Measurements from ENCODE around the gene RELT.
"Not testable (repeated sequence)": the region's sequence is repeated elsewhere in the genome, so short reads cannot be mapped to it uniquely, and the experiment has no call there.

The RELT gene

GRCh38 chr11:73404506-73405145, 28.4 kb downstream of the RELT start:
- no peak for DNase-seq

DNA sequence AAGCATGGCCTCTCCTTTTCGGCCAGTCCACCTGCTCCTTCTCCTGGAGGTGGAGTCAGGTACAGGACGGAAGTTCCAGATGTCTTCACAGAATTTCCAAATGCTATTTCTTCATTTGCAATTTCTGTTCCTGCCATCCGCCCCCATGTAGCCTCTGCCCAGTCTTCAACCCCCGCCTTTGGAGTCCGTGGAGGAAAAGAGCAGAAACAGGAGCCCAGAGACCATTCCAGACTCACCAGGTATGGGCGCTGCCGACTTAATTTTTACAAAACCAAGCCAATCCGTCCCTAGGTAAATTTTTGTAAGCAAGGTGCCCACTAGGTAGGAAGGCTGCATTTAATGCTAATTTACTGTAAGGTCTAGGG, 28.9 kb downstream of the RELT start:
- DNase-seq: no peak

- DNase-seq: no peak
Measured at GRCh38 chr11:73406131-73406530, 29.9 kb downstream of the RELT start.

DNA sequence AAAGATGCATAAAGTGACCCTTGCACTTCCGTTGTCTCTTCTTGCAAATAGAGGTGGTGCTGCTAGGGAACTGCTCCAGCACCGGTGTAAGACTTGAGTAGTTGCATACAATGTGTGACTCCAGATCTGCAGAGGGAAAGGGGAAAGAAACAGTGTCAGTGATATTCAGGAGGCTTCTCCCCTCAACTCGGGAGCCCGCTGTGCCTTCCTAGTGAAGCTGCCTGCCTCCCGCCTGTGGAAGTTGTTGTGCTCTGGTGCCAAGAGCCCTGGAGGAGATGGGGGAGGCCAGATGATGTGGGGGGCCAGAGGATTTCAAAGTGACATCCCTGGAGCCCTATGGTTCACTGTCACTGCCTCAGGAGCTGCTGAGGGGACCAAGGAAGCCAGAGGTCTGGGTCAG, 30.4 kb downstream of the RELT start:
- DNase-seq: no peak

- DNase-seq: no peak
Measured at GRCh38 chr11:73409431-73409830, 33.2 kb downstream of the RELT start.

GRCh38 chr11:73410627-73411026, 34.4 kb downstream of the RELT start:
- DNase-seq: no peak

GRCh38 chr11:73411031-73411430, 34.8 kb downstream of the RELT start:
- no peak for DNase-seq

- no peak for DNase-seq
Measured at GRCh38 chr11:73412308-73412707, 36.1 kb downstream of the RELT start.

GRCh38 chr11:73413256-73413655, 37.1 kb downstream of the RELT start:
- no peak for DNase-seq

DNA sequence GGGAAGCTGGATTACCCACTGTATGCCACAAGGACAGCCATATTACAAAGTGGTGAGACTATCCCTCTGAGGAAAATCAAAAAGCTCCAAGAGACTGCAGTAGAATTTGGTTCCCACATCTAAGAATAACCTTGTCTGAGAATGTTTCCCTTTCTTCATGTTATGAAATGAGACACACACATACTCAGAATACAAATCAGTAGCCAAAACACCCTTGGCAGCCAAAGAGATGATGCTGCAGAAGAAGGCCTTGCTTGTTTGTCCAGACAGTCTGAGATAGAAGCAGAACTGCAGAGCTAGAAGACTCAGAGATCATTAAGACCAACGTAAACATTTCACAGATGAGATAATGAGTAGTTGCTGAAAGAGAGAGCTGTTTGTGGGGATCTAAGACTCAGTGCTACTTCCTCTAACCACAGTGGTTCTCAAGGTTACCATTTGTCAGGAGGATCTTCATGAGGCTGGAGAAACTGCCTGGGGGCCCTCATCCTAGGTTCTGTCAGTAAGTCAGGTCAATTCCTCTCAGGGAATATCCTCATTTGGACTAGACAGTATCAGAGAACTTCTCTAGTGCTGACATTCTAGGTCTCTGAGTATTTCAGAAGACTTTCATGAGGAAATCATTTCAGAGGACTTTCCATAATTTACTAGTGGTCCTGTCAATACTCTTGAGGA, 38.9 kb downstream of the RELT start:
- no peak for DNase-seq

GRCh38 chr11:73415854-73416615, 39.8 kb downstream of the RELT start:
- no peak for DNase-seq

- DNase-seq: no peak
Measured at GRCh38 chr11:73416786-73417185, 40.6 kb downstream of the RELT start.

DNA sequence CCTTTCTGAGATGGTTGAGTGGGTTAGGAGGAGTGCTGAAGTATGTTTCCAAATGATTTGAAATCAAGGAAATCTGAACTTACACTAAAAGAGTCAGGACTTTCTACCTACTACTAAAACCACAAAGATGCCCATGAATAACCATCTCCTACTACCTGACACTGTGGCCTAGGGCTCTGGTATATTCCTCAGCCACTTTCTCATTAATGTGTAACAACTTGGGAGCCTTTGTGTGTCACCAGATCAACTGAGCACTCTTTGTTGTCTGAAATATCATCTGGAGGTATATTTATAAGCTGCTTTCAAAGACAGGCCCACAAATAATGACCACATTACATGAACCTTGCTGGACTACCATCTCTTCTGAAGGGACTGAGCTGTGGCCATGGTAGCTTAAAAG, 43.9 kb downstream of the RELT start:
- DNase-seq: no peak

GRCh38 chr11:73422886-73423285, 46.7 kb downstream of the RELT start:
- no peak for DNase-seq

DNA sequence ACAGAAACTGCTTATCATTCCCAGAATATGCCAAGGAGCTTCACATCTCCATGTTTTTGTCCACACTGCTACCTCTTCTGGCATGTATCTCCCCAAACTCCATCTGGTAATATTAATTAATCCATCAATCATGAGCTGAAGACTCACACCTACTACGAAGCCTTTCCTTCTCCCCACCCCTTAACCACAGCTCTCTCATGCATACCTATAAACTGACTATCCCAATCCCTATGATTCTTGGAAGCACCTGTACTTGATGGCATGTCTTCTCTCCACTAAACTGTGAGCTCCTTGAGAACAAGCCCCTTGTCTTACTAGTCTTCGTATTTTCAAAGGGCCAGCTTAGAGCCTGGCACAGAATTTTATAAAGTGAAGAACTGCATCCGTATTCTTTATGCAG, 47.3 kb downstream of the RELT start:
- DNase-seq: no peak

GRCh38 chr11:73425108-73425507, 48.9 kb downstream of the RELT start:
- no peak for DNase-seq

DNA sequence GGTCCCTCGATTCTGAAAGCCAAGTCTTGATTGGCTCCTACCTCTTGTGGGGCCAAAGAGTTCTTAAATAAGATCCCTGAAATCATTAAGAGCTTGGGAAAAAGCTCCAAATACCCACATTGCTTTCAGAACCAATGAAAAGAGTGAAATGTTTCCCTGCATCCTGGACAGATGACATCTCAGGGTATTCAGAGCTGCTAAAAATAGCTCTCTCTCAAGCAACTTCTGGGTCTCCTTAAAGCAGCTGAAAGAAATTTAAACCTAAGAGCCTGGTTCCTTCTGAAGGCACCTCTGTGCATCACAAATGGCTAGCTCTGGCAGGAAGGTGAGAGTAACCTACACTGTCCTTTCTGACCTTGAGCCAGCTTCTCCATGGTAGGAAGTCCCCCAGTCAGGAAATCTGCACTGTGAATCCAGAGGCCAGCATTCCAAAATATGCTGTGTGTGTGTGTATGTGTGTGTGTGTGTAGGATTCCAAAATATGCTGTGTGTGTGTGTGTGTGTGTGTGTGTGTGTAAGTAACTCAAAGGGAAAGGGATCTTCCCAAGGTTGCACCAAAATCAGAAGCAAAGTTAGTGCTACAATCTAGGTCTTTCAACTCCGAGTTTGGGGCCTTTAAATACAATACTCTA, 50.1 kb downstream of the RELT start:
- no peak for DNase-seq

DNA sequence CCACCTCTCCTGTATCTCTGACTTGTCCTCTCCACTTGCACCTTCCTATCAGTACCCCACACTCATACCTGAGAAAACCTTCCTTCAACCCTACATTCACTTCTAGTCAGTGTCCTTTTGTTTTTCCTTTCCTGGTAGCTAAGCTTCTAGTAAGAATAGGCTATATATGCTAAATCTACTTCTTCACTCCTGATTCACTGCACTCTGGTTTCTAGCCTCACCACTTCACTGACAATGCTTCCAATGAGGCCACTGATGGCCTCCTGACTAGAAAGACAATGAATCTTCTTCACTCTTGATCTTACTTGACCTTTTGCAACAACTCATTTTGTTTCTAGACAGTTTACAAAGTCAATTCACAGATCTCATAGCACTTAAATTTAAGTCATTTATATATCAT, 52.0 kb downstream of the RELT start:
- no peak for DNase-seq

DNA sequence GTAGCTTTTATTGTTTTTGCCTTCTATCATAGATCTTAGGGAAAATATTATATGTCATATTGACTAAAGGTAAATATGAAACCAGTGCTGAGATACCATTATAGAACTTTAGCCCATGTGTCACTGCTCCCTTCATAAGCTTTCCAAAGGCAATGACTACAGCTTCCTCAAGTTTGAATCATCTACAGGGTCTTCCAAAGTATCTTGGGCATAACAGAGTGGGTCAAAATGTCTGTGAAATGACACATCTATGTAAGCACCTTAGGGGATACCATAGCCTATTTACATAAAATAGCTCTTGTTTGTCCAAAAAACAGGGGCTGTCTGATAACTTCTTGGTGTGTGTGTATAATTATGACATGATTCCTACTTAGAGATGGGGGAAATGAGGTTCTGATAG, 52.5 kb downstream of the RELT start:
- DNase-seq: no peak

GRCh38 chr11:73429121-73429750, 53.0 kb downstream of the RELT start:
- DNase-seq: no peak

DNA sequence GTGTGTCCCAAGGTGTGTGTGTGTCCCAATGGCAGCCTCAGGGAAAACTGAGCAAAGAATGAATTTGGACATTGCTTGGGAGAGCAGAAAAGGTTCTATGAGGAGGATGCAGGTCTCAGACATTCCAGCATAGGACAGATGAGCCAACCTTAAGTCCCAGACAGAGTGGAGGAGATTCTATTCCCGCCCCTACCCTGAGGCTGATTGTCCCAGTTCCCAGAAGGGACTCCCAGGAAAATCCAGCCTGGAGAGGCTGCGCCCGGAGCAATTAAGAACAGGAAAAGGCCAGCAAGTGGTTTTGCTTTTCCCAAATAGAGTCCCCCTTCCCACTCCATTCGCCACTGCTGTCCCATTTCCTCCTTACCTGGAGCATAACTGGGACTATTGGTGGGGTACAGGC, 54.1 kb downstream of the RELT start:
- DNase-seq: no peak

- DNase-seq: no peak
Measured at GRCh38 chr11:73431396-73431795, 55.2 kb downstream of the RELT start.

- DNase-seq: not testable (repeated sequence)
Measured at GRCh38 chr11:73436859-73437258, 60.7 kb downstream of the RELT start.

Data from stimulated activated CD4-positive, alpha-beta T cell treated with anti-CD3 and anti-CD28 coated beads, Interleukin-4, amount 100 ng/mL, for 24 hours (primary cell).